GM19438 (cell line): ENCODE results near the gene SSTR5.
"Not testable (repeated sequence)": the region's sequence is repeated elsewhere in the genome, so short reads cannot be mapped to it uniquely, and the experiment has no call there.

ENCODE experiments used
- ATAC-seq: cut with Tn5 transposase; IDR thresholded peaks from one replicate; pipeline ENCODE4 v1.9.1; 2021; ENCODE audit warnings: low read depth; ENCODE audit not compliant: unreplicated experiment

SSTR5 gene

DNA sequence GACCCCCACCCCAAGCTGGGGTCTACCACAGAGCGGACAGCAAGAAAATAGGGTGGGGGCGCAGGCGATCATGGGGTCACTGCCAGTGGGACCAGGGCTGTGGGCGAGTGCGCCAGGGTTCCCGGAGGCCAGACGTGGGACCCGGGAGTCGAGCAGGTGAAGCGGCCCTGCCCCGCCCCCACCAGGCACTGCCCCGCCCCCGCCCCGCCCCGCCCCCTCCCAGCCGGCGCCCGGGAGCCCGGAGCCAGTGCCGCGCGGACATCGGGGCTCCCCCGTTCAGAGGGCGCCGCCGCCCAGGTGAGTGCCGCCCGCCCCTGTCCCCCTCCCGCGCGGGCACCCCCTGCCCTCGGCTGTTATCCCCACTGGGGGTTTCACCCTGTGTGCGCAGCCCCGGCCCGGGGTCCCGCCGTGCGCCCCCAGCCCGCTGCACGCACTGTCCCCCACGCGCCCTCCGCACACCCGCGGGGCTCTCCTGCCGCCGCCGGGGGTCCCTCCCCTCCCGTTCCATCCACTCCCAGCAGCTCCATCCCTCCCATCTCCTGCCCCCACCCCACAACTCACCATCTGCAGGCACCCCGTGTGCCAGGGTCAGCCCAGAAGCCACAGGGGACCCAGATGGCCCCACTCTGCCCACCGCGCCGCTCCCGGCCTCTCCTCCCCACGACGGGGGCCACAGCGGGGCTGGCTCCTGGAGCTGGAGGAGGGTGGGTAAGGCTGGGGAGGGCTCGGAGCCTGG is at the start of gene SSTR5:
SSTR5 (plus strand) TSS at position 222 of the 736 bp plus-strand sequence. CDS start 6,122 bp downstream, outside the sequence.
- ATAC-seq = no peak

DNA sequence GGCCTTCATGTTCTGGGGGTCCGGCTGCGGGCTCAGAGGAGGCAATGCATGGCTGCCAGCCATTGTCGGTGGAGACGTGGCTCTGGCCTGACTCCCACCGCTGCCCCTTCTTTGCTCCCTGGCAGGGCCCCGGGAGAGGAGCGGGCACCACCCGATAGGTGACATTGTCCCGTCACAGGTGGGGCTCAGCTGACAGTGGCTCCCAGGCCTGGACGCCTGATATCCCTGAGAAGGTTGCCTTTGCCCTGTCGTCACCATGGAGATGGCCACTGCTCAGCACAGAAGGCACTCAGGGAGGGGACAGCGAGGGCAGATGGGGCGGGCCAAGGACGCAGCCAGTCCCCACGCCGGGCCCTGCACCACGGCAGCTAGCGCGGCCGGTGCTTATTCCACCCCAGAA is 48.4 kb upstream of the SSTR5 start:
- no peak for ATAC-seq

DNA sequence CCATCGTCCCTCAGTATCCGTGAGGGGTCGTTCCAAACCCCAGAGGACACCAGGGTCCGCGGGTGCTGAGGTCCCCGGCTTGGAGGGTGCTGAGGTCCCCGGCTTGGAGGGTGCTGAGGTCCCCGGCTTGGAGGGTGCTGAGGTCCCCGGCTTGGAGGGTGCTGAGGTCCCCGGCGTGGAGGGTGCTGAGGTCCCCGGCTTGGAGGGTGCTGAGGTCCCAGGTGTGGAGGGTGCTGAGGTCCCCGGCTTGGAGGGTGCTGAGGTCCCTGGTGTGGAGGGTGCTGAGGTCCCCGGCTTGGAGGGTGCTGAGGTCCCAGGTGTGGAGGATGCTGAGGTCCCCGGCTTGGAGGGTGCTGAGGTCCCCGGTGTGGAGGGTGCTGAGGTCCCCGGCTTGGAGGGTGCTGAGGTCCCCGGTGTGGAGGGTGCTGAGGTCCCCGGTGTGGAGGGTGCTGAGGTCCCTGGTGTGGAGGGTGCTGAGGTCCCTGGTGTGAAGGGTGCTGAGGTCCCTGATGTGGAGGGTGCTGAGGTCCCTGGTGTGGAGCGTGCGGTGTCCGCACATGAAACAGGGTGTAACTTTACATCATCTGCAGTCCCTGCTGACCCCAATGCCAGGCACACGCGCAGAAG is 47.3 kb upstream of the SSTR5 start:
- not testable (repeated sequence) for ATAC-seq

DNA sequence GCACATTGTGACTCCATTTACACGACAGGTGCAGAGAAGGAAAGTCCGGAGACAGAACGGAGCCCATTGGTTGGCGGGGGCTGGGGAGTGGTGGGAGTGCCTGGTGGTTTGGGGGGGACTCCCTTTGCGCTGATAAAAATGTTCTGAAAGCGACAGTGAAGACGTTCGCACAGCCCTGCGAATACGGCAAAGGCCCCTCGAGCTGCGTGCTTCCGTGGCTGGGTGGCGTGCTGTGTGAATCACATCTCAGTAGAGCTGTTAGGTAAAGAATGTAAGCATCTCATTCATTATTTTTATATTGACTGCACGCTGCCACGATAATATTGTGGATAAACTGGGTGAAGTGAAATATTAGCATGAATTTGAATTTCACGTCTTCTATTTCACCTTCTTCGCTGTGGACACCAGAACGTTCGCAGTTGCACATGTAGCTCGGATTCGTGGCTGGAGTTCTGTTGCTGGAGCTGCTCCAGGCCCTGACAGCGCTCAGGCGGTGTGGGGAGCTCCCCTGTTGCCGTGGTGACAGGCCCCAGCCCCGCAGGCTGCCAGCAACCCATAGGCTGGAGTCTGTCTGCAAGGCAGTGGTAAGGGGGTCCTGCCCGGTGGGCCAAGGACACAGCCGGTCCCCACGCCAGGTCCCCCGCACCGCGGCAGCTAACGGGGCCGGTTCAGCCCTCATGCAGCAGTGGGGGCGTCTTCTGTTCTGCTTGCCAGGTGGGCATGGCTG is 46.3 kb upstream of the SSTR5 start:
- no peak for ATAC-seq

DNA sequence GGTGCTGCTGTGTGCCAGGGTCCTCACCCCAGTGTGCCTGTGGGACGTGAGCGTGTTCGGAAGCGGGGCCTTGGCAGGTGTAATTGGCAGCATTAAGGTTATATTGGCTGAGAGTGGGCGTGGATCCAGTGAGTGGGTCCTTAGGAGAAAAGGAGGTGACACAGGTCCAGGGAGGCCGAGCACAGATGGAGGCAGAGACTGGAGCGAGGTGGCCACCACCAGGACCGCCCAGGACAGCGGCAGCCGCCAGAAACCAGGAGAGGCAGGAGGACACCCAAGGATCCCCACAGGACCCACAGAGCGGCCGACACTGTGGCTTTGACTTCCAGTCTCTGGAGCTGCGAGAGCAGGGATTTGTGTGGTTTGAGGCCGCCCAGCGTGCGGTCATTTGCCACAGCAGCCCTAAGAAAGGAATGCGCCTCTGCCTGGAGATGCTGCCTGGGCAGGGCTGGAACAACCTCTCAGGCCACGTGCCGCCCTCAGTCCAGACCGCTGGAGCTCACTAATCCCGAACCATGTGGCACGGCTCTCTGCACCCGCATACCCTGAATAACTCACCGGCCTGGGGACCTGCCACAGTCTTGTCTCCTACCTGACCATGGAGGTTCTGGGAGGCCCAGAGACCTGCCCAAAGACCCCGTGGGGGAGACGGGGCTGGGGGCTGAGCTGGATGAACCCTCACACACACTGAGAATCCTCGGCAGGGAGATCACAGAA is 45.6 kb upstream of the SSTR5 start:
- ATAC-seq = no peak

DNA sequence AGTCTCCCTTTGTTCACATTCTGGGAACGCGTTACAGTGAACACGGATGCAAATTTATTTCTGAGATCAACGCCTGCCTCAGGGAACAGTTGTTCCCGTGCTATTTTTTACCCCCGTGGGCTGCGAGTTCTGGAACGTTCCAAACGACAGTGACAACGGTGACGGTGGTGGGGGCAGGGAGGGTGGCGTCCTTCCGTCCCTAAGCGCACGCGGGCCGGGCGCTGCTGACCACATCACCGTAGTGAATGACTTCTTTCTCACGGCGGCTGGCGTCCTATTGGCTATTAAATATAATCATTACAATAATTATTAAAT is 45.1 kb upstream of the SSTR5 start:
- no peak for ATAC-seq

DNA sequence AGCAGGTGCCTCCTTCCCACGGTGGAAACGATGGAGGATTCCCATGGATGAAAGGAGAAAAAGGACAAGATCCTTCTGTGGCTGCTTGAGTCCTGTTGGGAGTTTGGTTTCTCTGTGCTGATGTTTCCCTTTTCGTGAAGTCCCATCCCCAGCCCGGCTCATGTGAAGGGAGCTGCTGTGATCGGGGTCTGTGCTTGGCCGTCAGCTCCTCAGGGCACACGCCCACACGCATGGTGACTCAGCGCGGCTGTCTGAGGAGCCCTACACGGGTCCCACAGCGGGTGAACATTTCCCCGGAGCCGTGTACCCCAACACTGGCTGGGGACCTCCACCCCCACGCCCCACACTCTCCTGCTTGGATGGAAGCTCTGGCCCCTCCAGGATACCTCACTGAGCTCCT is 44.5 kb upstream of the SSTR5 start:
- no peak for ATAC-seq

DNA sequence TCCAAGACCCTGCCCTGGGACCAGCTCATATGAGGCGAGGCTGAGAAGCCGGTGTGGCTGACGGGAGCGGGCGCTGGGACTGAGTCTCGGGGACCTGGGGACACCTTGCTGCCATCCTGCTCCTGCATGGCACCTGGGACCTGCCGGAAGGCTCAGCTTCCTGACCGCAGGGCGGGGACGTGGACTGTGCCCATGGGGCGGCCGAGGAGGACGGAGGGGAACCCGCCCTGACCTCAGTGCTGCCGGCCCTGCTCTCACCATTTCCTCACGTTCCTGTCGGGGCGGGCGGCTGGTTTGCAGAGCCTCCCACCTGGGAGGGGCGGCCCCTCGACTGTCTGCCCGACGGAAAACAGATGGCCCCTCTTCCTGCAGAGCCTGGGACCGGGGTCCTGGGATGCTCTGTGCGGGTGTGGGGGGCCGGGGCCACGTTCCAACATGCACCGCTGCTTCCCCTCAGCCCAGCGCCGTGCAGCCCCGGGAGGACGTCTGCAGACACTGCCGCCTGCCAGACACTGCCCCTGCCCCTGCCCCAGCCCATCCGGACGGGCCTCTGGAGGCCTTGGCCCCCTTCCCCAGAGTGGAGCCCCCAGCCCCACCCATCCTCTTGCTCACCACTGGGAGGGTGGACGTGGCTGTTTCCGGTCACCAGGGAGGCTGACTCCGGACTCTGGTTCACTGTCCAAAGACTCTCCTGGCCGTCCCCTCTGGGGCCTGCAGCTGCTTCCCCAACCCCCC is 43.9 kb upstream of the SSTR5 start:
- no peak for ATAC-seq

DNA sequence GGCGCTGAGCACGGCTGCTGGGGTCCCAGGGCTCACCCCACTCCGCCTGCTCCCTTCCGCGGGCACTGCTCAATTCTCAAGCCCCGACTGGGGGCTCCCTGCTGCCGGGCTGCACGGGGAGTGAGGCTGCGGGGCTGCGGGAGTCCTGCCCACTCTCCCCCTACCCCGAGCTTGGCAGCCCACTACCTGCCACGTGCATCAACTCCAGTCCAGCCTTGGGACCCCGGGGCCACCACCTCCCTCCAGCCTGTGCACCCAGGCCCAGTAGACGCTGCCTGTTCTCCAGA is 43.3 kb upstream of the SSTR5 start:
- no peak for ATAC-seq

DNA sequence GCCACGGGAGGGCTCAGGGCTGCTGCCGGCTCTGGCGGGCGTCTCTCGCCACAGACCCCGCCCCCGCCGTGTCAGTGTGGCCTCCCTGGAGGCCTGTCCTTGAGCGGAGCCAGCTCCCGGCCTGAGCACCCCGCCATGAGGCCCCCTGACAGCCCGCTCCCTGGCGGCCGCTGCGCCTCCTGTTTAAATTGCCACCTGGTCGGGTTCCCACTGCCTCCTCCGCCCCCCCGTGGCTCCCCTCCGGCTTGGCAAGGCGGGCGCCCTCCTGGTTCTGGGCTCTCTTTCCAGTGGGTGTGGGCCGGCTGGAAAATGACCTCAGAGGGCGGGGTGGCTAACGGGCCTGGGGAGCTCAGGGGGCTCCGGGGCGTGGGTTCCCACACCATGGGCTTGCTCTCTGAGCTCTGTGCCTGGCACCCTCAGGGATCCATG is 42.1 kb upstream of the SSTR5 start:
- no peak for ATAC-seq

DNA sequence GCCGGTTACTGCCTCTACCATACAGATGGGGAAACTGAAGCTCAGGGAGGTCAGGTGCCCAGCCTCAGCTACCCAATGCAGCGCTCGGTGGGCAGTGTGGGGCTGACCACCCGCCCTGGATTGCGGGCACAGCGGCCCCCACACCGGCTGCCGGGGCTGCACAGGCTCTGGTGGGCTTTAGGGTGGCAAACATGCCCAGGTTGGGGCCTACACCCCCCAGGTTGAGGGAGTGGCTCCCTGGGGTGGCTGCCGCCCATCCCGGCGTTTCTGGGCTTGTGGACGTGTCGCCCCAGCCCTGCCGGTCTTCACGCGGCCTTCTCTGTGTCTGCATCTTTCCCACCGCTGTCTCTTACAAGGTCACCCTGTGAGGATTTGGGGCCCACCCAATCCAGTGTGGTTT is 40.9 kb upstream of the SSTR5 start:
- no peak for ATAC-seq

DNA sequence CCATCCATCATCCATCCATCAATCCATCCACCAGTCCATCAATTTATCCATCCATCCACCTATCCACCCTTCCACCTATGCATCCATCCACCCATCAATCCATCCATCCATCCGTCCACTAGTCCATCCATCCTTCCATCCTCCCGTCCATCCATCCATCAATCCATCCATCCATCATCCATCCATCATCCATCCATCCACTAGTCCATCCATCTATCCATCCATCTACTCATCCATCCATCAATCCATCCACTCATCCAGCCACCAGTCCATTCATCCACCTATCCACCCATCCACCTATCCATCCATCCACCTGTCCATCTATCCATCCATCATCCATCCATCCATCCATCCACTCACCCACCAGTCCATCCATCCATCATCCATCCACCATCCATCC is 39.9 kb upstream of the SSTR5 start:
- ATAC-seq = no peak

DNA sequence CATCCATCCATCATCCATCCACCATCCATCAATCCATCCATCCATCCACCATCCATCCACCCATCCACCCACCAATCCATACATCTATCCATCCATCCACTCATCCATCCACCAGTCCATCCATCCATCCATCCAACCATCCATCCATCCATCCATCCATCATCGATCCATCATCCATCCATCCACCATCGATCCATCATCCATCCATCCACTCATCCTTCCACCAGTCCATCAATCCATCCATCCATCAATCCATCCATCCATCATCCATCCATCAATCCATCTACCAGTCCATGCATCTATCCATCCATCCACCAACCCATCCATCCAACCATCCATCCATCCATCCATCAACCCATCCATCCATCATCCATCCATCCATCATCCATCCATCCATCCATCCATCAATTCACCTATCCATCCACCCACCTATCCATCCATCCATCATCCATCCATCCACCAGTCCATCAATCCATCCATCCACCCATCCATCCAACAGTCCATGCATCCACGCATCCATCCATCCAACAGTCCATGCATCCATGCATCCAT is 39.3 kb upstream of the SSTR5 start:
- ATAC-seq = no peak

DNA sequence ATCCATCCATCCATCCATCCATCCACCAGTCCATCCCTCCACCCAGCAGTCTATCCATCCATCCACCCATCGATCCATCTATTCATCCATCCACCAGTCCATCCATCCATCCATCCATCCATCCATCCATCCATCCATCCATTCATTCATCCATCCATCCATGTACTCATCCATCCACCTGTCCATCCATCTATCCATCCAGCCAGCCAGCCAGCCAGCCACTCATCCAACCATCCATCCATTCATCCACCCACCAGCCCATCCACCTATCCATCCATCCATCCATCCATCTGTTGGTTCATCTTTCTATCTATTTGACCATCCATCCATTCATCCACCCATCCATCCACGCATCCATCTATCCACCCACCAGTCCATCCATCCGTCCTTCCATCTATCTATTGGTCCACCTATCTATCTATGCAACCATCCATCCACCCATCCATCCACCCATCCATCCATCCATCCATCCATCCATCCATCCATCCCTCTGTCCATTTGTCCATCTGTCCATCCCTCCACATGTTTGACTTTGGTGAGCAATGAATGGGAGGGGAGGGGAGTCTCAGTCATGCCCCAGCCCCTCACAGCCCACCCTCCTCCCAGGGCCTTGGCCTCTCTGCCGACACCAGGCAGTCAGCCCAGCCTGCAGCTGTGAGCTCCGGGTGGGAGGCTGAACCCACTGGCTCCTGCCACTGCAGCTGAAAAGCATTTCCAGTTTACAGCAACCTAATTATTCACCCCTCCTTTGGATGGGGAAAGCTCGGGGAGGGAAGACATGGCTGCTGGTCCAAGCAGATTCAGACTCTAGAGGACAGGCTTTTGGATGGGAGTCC is 38.1 kb upstream of the SSTR5 start:
- ATAC-seq = no peak

DNA sequence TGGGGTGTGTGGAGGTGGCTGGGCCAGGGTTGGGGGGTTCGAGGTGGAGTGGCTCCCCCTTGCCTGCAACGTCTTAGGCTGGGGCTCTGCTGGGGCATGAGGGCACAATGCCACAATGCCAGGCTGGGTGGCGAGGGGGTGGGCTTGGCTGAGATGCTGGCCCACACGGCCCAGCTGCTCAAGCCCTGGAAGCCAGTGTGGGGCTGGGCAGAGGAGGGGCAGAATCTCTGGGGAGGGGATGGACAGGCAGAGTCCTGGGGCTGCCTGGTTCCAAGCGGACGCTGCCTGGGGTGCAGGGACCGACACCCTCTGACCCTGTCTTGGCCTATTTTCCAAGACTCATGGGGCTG is 37.5 kb upstream of the SSTR5 start:
- ATAC-seq = no peak

DNA sequence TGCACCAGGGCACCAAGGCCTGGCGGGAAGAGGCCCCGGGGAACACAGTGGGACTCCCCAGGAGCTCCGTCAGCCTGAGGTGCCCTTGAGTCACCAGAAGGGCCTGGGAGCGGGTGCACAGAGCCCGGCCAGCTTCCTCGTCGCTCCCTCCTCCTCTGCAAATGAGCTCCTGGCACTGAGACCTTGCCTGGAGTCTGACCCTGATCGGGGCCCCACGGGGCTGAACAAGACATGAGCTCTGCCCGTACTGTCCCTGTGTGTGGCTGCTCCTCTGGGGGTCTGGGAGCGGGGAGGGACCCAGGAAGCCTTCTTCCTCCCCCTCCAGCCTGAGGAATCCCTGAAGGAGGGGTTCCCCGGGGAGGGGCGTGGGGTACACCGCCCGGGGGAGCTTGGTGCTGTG is 36.4 kb upstream of the SSTR5 start:
- no peak for ATAC-seq

DNA sequence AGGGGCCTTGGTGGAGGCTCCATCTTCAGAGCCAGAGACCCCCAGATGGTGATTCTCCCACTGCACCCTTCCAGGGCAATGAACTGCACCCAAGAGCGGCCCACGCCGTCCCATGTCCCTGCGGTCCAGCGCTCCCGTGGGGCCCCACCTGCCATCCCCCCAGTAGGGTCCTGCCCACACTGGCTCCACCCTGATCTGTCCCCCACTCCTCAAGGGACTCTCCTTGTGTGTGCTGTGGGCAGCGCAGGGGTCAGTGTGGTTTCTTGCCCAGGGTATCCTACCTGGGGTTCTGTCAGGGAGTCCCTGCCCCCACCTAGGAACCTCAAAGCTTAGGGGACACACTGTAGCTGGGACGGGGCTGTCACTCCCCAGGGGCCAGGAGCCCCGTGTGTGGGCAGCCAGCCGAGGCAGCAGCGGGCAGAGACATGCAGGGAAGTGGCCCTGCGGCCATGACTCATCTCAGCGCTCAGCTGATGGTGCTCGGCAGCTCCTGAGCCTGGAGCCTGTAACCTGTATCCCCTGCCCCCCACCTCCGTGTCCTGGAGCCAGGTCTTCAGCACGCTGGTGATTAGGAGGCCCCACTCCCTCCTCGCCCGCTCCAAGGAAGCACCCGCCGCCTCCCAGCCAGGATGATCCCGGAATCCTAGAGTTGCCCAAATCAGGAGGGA is 35.7 kb upstream of the SSTR5 start:
- no peak for ATAC-seq

DNA sequence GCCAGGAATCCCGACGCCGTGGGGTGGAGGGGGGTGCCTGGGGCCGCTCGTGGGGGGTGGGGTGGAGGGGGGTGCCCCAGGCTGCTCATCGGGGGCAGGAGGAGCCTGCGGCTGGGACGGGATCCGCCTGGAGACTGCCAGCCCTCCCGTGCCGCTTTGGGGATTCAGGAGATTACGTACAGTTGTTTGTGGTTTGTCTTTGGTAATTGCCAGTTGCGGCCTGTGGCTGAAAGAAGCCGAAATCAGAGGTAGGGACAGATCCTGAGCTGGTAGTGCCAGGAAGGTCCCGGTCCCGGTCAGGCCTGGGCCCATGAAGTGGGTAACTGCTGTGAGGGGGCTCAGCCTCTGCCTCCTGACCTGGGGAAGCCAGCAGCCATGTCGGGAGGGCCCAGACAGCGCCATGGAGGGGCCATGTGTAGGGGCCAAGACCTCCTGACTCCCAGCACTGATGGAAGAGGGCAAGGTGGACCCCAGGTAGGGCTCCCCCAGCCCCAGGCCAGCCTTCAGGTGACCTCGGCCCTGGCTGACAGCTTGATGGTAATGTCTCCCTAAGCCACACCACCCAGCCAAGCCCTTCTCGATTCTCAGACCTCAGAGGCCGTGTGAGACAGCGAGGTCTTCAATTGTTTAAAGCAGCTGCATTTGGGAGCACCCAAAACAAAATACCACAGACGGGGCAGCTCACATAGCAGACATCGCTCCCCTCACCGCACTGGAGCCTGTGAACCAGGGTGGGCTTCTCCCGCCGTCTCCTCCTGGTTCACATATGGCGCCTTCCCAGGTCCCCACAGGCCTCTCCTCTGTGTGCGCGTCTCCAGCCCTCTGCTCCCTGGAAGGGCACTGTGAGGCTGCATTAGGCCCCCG is 34.9 kb upstream of the SSTR5 start:
- ATAC-seq = no peak
